CD14-positive monocyte (primary cell): ENCODE measurements around the gene HDAC4. TPM values are rescaled to one million over a fixed set of nuclear protein-coding genes. Genes with fewer than 3 reads are reported as not detected.
A peak's percentile ranks its signal among the peaks of the same experiment; 100 is the strongest.

Experiments used
- DNase-seq, 3 donors: peaks; one replicate each; pipeline ENCODE4 v3.0.0-alpha.2; 2011 to 2022
- H2AFZ ChIP-seq: 2 replicates; pipeline ENCODE4 v1.6.0; 2012; ENCODE audit warnings: mild to moderate bottlenecking, low read depth, low read length, inconsistent platforms; ENCODE audit not compliant: insufficient read depth, poor library complexity, severe bottlenecking
- H3K27ac ChIP-seq, 2 donors: 1 replicate in 1 of 2; 2 replicates in 1 of 2; pipeline ENCODE4 v1.5.1; 2012 to 2013; ENCODE audit warnings: low read length in 2 of 2, control low read depth in 1 of 2, inconsistent platforms in 1 of 2, low read depth in 1 of 2, mild to moderate bottlenecking in 1 of 2
- H3K27me3 ChIP-seq, 2 donors: one replicate each; pipeline versions ENCODE4 v1.6.0 to v1.6.1; 2011 to 2013; ENCODE audit warnings: low read length in 2 of 2; ENCODE audit not compliant: control insufficient read depth in 2 of 2, insufficient read depth in 2 of 2
- H3K36me3 ChIP-seq, 2 donors: replicated peaks in 1 of 2; 1 replicate in 1 of 2; 2 replicates in 1 of 2; pipeline versions ENCODE4 v1.5.1 to v1.6.1; 2012 to 2013; ENCODE audit warnings: low read length in 2 of 2, control low read depth in 1 of 2, inconsistent platforms in 1 of 2, mild to moderate bottlenecking in 1 of 2; ENCODE audit not compliant: insufficient read depth in 2 of 2, control insufficient read depth in 1 of 2
- H3K4me1 ChIP-seq, 2 donors: 1 replicate in 1 of 2; 2 replicates in 1 of 2; pipeline versions ENCODE4 v1.5.1 to v1.6.1; 2012 to 2013; ENCODE audit warnings: low read length in 2 of 2, control low read depth in 1 of 2, inconsistent platforms in 1 of 2, mild to moderate bottlenecking in 1 of 2, moderate library complexity in 1 of 2; ENCODE audit not compliant: insufficient read depth in 2 of 2, control insufficient read depth in 1 of 2
- H3K4me2 ChIP-seq: replicated peaks from 2 replicates; pipeline ENCODE3; 2012; ENCODE audit warnings: low read length, moderate library complexity, mild to moderate bottlenecking; ENCODE audit not compliant: poor library complexity, severe bottlenecking; ENCODE audit errors: extremely low read depth
- H3K4me3 ChIP-seq, 3 experiments: fragments of 200-600 bp in 1 of 3; sonication (generic) in 1 of 3; replicated peaks in 1 of 3; 1 replicate in 2 of 3; 2 replicates in 1 of 3; pipeline ENCODE4 v1.5.1; 2011 to 2013; ENCODE audit warnings: low read length in 3 of 3, mild to moderate bottlenecking in 3 of 3, control low read depth in 2 of 3, low read depth in 2 of 3, inconsistent platforms in 1 of 3, moderate library complexity in 1 of 3
- H3K79me2 ChIP-seq: 2 replicates; pipeline ENCODE4 v1.6.0; 2012; ENCODE audit warnings: mild to moderate bottlenecking, control low read depth, inconsistent platforms, low read length, moderate library complexity; ENCODE audit not compliant: insufficient read depth
- H3K9ac ChIP-seq: 2 replicates; pipeline ENCODE4 v1.6.0; 2017; ENCODE audit warnings: low read length, mild to moderate bottlenecking; ENCODE audit not compliant: insufficient read depth, poor library complexity, severe bottlenecking
- H3K9me3 ChIP-seq, 2 donors: replicated peaks in 1 of 2; 1 replicate in 1 of 2; 2 replicates in 1 of 2; pipeline versions ENCODE4 v1.5.1 to v1.6.1; 2012 to 2013; ENCODE audit warnings: low read length in 2 of 2, control low read depth in 1 of 2; ENCODE audit not compliant: control insufficient read depth in 1 of 2, insufficient read depth in 1 of 2
- H4K20me1 ChIP-seq: 2 replicates; pipeline ENCODE4 v1.6.0; 2012; ENCODE audit warnings: mild to moderate bottlenecking, low read length, control low read depth, moderate library complexity; ENCODE audit not compliant: insufficient read depth
- H3K27ac Mint-ChIP-seq, 7 donors: one replicate each; pipeline ENCODE4 v1.8.0; 2020; ENCODE audit warnings: mild to moderate bottlenecking in 7 of 7, mixed read lengths in 7 of 7, moderate library complexity in 6 of 7, inconsistent platforms in 2 of 7
- H3K27me3 Mint-ChIP-seq, 3 donors: one replicate each; pipeline ENCODE4 v1.8.0; 2021 to 2022; ENCODE audit warnings: low read depth in 3 of 3, mild to moderate bottlenecking in 3 of 3, mixed read lengths in 3 of 3, moderate library complexity in 3 of 3, inconsistent platforms in 1 of 3
- H3K36me3 Mint-ChIP-seq, 2 donors: one replicate each; pipeline ENCODE4 v1.8.0; 2020; ENCODE audit warnings: mixed read lengths in 2 of 2, inconsistent platforms in 1 of 2, mild to moderate bottlenecking in 1 of 2
- H3K4me1 Mint-ChIP-seq: one replicate; pipeline ENCODE4 v1.8.0; 2020; ENCODE audit warnings: mild to moderate bottlenecking, mixed read lengths
- H3K4me3 Mint-ChIP-seq, 2 donors: one replicate each; pipeline ENCODE4 v1.8.0; 2020; ENCODE audit warnings: mild to moderate bottlenecking in 2 of 2, mixed read lengths in 2 of 2, moderate library complexity in 1 of 2
- H3K9me3 Mint-ChIP-seq, 7 donors: one replicate each; pipeline ENCODE4 v1.8.0; 2020 to 2022; ENCODE audit warnings: mixed read lengths in 7 of 7, mild to moderate bottlenecking in 6 of 7, moderate library complexity in 6 of 7, inconsistent platforms in 2 of 7
- WGBS: methylation state at CpG from one replicate; pipeline ENCODE4 v1.1.5; 2013; ENCODE audit warnings: missing lambda C conversion rate; ENCODE audit not compliant: insufficient coverage; 5-methylcytosine and 5-hydroxymethylcytosine counted together
- intact Hi-C, 2 donors: fragments of 100-400 bp; cut with micrococcal nuclease; formaldehyde crosslinking; loops; one replicate each; pipeline versions ENCODE4 v1.15.0 to v1.15.1; 2023
- polyA plus RNA-seq, 3 donors: library from polyadenylated mRNA; depleted of rRNA in 1 of 3; unstranded in 2 of 3; stranded (reverse) in 1 of 3; fragments of 300-500 nt in 2 of 3; fragments of >200 nt in 1 of 3; fragmentation: Illumina TruSeq in 2 of 3; gene quantifications; 1 replicate in 2 of 3; 2 replicates in 1 of 3; pipeline ENCODE4 v1.2.3, GENCODE V29; 2012 to 2021
- TF ChIP-seq, protein P1 (sequence below): fragments of 200-600 bp; IDR thresholded peaks from one replicate; pipeline ENCODE4 v1.8.0; 2022; ENCODE audit warnings: antibody characterized with exemption, mild to moderate bottlenecking

HDAC4 gene
- polyA plus RNA-seq, 3 donors: 3.3 to 23.0 (median 4.5) TPM

DNA sequence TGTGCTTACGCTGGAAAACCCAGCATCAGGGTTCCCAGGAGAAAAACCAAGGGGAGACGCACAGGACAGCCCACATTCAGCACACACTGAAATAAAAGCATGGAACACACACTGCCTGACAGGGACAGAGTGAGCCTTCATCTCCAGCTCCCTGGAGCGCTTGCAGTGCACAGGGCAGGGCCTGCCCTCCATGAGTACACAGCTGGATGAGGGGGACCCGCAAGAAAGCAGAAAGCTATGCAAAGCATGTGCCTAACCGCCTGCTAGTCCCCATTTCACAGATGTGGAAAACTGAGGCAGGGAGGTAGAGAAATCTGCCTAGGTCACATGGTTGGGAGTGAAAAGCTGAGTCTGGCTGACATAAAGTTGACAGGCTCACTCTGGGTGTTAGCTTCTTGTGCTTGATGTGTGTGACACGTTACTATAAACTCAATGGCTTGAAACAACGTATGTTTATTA lies 187.1 kb downstream of the HDAC4 start:
- DNase-seq: no peak
- no peak overlapping the region for H2AFZ ChIP-seq
- H3K9ac ChIP-seq: no peak overlapping the region
- peak overlapping the region in 1 of 2 donors; percentile 60 for H3K27ac ChIP-seq
- H3K4me2 ChIP-seq: no peak overlapping the region
- H3K4me3 ChIP-seq: no peak overlapping the region
- H3K4me1 ChIP-seq: peaks cover 56 to 67% of the 10 kb centered on the region in 2 donors
- peaks cover 95% of the 10 kb centered on the region for H3K79me2 ChIP-seq
- intact Hi-C loops: no loop called here
- WGBS: 95% methylated on average over 7 of the region's 7 CpGs
- TF ChIP-seq, protein P1, sequence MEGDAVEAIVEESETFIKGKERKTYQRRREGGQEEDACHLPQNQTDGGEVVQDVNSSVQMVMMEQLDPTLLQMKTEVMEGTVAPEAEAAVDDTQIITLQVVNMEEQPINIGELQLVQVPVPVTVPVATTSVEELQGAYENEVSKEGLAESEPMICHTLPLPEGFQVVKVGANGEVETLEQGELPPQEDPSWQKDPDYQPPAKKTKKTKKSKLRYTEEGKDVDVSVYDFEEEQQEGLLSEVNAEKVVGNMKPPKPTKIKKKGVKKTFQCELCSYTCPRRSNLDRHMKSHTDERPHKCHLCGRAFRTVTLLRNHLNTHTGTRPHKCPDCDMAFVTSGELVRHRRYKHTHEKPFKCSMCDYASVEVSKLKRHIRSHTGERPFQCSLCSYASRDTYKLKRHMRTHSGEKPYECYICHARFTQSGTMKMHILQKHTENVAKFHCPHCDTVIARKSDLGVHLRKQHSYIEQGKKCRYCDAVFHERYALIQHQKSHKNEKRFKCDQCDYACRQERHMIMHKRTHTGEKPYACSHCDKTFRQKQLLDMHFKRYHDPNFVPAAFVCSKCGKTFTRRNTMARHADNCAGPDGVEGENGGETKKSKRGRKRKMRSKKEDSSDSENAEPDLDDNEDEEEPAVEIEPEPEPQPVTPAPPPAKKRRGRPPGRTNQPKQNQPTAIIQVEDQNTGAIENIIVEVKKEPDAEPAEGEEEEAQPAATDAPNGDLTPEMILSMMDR: no peak
- peaks cover 84% of the 10 kb centered on the region for H3K4me1 Mint-ChIP-seq
- H4K20me1 ChIP-seq: no peaks in the 10 kb centered on the region
- peak overlapping the region in 4 of 7 donors; percentile 11 to 87 (median 72) for H3K27ac Mint-ChIP-seq
- H3K9me3 ChIP-seq: no peaks in the 10 kb centered on the region
- no peaks in the 10 kb centered on the region for H3K9me3 Mint-ChIP-seq
- peaks cover 0 to 2% (median 2%) of the 10 kb centered on the region in 3 donors for H3K27me3 Mint-ChIP-seq
- peaks cover 7 to 18% of the 10 kb centered on the region in 2 donors for H3K36me3 ChIP-seq
- no peak overlapping the region for H3K4me3 Mint-ChIP-seq
- no peaks in the 10 kb centered on the region for H3K27me3 ChIP-seq
- H3K36me3 Mint-ChIP-seq: peaks cover 17 to 25% of the 10 kb centered on the region in 2 donors

DNA sequence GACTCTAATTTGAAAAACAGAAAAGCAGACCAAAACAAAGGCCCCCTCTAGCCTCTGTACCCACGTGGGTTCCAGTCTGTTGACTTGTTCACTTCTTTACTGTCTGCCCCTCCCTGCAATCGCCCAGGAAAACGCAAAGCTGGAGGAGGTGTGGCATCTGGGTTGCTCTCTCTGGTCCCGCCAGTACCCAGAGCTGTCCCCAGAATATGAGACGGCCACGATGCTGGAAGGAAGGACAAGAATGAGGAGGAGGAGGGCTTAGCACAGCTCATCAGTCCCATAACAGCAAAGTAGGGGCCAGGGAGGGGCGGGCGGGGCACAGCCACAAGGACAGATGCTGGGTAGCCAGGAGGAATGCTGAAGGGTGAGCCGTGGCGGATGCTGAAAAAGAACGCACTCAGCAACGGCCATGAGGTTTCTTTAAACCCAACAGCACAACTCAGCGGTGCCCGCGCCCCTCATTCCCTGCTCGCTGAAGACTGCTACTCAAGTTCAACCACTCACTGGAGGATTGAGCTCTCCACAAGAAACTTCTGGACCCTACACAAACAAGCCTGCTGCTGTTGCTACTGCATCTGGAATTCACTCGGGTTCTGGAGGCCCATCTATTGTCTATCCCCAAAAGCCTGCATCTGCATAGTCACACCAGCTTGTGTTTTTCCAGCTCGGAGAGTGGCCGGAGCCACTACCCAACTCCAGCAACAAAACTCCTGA lies 187.7 kb downstream of the HDAC4 start:
- Mint-ChIP-seq H3K27me3 (peaks cover 0 to 2% (median 2%) of the 10 kb centered on the region in 3 donors), H3K36me3 (peaks cover 17 to 25% of the 10 kb centered on the region in 2 donors), H3K4me1 (peaks cover 88% of the 10 kb centered on the region), H3K27ac (peak overlapping the region; percentile 14 to 83 (median 78)), H3K9me3 (no peaks in the 10 kb centered on the region), H3K4me3 (no peak overlapping the region)
- TF ChIP-seq, protein P1: no peak
- peak overlapping the region; percentile 29 to 60 for H3K27ac ChIP-seq
- intact Hi-C loops: no loop called here
- H3K79me2 ChIP-seq: peaks cover 100% of the 10 kb centered on the region
- H3K4me3 ChIP-seq: no peak overlapping the region
- peaks cover 56 to 67% of the 10 kb centered on the region in 2 donors for H3K4me1 ChIP-seq
- H3K4me2 ChIP-seq: no peak overlapping the region
- H3K27me3 ChIP-seq: no peaks in the 10 kb centered on the region
- H3K9me3 ChIP-seq: no peaks in the 10 kb centered on the region
- no peaks in the 10 kb centered on the region for H4K20me1 ChIP-seq
- H3K36me3 ChIP-seq: peaks cover 7 to 18% of the 10 kb centered on the region in 2 donors
- no peak overlapping the region for H2AFZ ChIP-seq
- no peak for DNase-seq
- H3K9ac ChIP-seq: no peak overlapping the region
- WGBS: 76% methylated on average over 14 of the region's 19 CpGs
